Endothelial cell of umbilical vein (primary cell): ENCODE results near the gene PLAC1.

Experiments
- EZH2 ChIP-seq: IDR thresholded peaks from 2 replicates; pipeline ENCODE4 v1.6.1; 2012; ENCODE audit warnings: borderline replicate concordance, low read depth, mild to moderate bottlenecking, moderate library complexity, low read length, inconsistent platforms; ENCODE audit not compliant: severe bottlenecking
- FOS ChIP-seq: IDR thresholded peaks from 2 replicates; pipeline ENCODE4 v1.6.1; 2011; ENCODE audit warnings: mild to moderate bottlenecking, low read length, moderate library complexity, borderline replicate concordance; ENCODE audit not compliant: insufficient read depth
- MYC ChIP-seq: IDR thresholded peaks from one replicate; pipeline ENCODE4 v1.6.1; 2011; ENCODE audit warnings: mild to moderate bottlenecking, low read depth, low read length
- POLR2A ChIP-seq: IDR thresholded peaks from 2 replicates; pipeline ENCODE4 v1.6.1; 2012; ENCODE audit warnings: low read depth, mild to moderate bottlenecking, control low read depth, low read length
- POLR2AphosphoS5 ChIP-seq: IDR thresholded peaks from 2 replicates; pipeline ENCODE4 v1.6.1; 2012; ENCODE audit warnings: low read depth, mild to moderate bottlenecking, control low read depth, low read length, moderate library complexity; ENCODE audit not compliant: insufficient read depth
- TF ChIP-seq, protein P1 (sequence below), 2 donors: IDR thresholded peaks; 1 replicate in 1 of 2; 2 replicates in 1 of 2; pipeline ENCODE4 v1.5.1; 2011; ENCODE audit warnings: low read length in 2 of 2, mild to moderate bottlenecking in 2 of 2, moderate library complexity in 2 of 2, control low read depth in 1 of 2, inconsistent platforms in 1 of 2, low read depth in 1 of 2; ENCODE audit not compliant: insufficient read depth in 1 of 2; ENCODE audit errors: extremely low read depth in 1 of 2
- TF ChIP-seq, protein P2 (sequence below): IDR thresholded peaks from 2 replicates; pipeline ENCODE4 v1.6.1; 2011; ENCODE audit not compliant: insufficient read depth, insufficient read length

DNA sequence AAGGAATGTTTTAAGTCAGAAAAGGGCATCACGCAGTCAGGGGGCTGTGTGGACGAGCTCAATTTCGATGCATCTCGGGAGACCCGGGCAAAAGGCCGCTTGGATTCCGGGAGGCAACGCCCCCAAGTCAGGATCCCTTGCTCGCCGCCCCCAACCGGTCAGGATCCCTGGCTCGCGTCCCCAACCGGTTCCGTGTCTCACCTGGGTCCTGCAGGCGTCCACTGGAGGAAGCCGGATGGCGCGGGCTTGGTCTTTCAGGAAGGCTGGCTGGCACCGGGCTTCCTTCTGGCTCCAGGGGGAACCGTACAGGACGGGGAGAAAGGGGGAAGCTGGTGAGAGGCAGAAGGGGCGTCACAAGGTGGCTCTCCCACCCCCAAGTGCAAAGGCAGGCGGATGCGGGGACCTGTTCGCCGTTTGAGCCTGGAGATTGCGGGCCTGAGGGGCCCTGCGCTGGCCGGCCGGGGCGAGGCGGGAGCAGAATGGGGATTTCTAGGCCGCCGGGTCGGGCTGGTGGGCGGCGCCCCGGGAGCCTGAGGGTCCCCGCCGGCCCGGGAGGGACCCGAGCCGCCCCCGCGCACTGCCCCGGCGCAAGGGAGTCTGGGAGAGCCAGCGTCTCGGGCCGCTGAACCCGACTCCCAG is 113.6 kb downstream of the PLAC1 start:
- TF ChIP-seq, protein P1, sequence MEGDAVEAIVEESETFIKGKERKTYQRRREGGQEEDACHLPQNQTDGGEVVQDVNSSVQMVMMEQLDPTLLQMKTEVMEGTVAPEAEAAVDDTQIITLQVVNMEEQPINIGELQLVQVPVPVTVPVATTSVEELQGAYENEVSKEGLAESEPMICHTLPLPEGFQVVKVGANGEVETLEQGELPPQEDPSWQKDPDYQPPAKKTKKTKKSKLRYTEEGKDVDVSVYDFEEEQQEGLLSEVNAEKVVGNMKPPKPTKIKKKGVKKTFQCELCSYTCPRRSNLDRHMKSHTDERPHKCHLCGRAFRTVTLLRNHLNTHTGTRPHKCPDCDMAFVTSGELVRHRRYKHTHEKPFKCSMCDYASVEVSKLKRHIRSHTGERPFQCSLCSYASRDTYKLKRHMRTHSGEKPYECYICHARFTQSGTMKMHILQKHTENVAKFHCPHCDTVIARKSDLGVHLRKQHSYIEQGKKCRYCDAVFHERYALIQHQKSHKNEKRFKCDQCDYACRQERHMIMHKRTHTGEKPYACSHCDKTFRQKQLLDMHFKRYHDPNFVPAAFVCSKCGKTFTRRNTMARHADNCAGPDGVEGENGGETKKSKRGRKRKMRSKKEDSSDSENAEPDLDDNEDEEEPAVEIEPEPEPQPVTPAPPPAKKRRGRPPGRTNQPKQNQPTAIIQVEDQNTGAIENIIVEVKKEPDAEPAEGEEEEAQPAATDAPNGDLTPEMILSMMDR (IDR thresholded peaks at IDR 0.05; ENCODE audit: extremely low read depth in 1 of 2, insufficient read depth in 1 of 2, low read depth in 1 of 2, low read length in 2 of 2) = no peak
- no peak for TF ChIP-seq POLR2A
- TF ChIP-seq POLR2AphosphoS5 = no peak
- no peak for TF ChIP-seq EZH2
- TF ChIP-seq, protein P2, sequence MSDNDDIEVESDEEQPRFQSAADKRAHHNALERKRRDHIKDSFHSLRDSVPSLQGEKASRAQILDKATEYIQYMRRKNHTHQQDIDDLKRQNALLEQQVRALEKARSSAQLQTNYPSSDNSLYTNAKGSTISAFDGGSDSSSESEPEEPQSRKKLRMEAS = no peak
- no peak for TF ChIP-seq FOS
- TF ChIP-seq MYC = no peak
